KMS-11 (cell line): Measurements from ENCODE around the gene MYO9B.
"Not testable (repeated sequence)": the region's sequence is repeated elsewhere in the genome, so short reads cannot be mapped to it uniquely, and the experiment has no call there.

Source experiments
- H2AFZ ChIP-seq: fragments of 200-600 bp; sonication (generic); 2 replicates; pipeline ENCODE4 v1.6.1; 2016; ENCODE audit warnings: antibody characterized with exemption, mixed run types, low read depth
- H3K27ac ChIP-seq: fragments of 200-600 bp; sonication (generic); 2 replicates; pipeline ENCODE4 v1.6.1; 2016; ENCODE audit warnings: mild to moderate bottlenecking, mixed run types
- H3K27me3 ChIP-seq: fragments of 200-600 bp; sonication (generic); 2 replicates; pipeline ENCODE4 v1.6.1; 2017; ENCODE audit warnings: mild to moderate bottlenecking, low read depth, mixed run types, moderate library complexity; ENCODE audit not compliant: insufficient read depth
- H3K36me3 ChIP-seq: fragments of 200-600 bp; sonication (generic); 2 replicates; pipeline ENCODE4 v1.6.1; 2017; ENCODE audit warnings: mild to moderate bottlenecking, mixed run types; ENCODE audit not compliant: insufficient read depth
- H3K4me1 ChIP-seq: fragments of 200-600 bp; sonication (generic); 2 replicates; pipeline ENCODE4 v1.6.1; 2016; ENCODE audit warnings: mild to moderate bottlenecking, low read depth, mixed run types; ENCODE audit not compliant: poor library complexity, severe bottlenecking
- H3K4me2 ChIP-seq: fragments of 200-600 bp; sonication (generic); 2 replicates; pipeline ENCODE4 v1.7.0; 2016; ENCODE audit warnings: mild to moderate bottlenecking, mixed run types
- H3K4me3 ChIP-seq: fragments of 200-600 bp; sonication (generic); IDR thresholded peaks from 2 replicates; pipeline ENCODE4 v1.6.1; 2017; ENCODE audit warnings: low read depth, low read length, mixed read lengths; ENCODE audit not compliant: insufficient read depth
- H3K79me2 ChIP-seq: fragments of 200-600 bp; sonication (generic); 2 replicates; pipeline ENCODE4 v1.6.1; 2016; ENCODE audit warnings: low read depth, mixed run types; ENCODE audit not compliant: insufficient read depth
- H3K9ac ChIP-seq: fragments of 200-600 bp; sonication (generic); 2 replicates; pipeline ENCODE4 v1.6.1; 2016; ENCODE audit warnings: mild to moderate bottlenecking, mixed run types
- H4K20me1 ChIP-seq: fragments of 200-600 bp; sonication (generic); 2 replicates; pipeline ENCODE4 v1.6.1; 2016; ENCODE audit warnings: mild to moderate bottlenecking, mixed run types; ENCODE audit not compliant: insufficient read depth
- CTCF ChIP-seq: fragments of 200-600 bp; sonication (generic); conservative IDR thresholded peaks from 2 replicates; pipeline ENCODE4 v1.6.1; 2017; ENCODE audit warnings: low read depth, mild to moderate bottlenecking, antibody characterized with exemption, low read length, moderate library complexity, mixed read lengths

The MYO9B gene

GRCh38 chr19:17136021-17136420 lies 60.4 kb downstream of the MYO9B start:
- H3K4me3 ChIP-seq: no peak overlapping the region
- no peak overlapping the region for H3K9ac ChIP-seq
- H3K27me3 ChIP-seq: no peaks in the 10 kb centered on the region
- no peak for TF ChIP-seq CTCF
- no peaks in the 10 kb centered on the region for H3K4me1 ChIP-seq
- no peak overlapping the region for H3K27ac ChIP-seq
- no peak overlapping the region for H3K4me2 ChIP-seq
- H3K36me3 ChIP-seq: no peaks in the 10 kb centered on the region
- no peaks in the 10 kb centered on the region for H3K79me2 ChIP-seq
- H2AFZ ChIP-seq: no peak overlapping the region
- H4K20me1 ChIP-seq: no peaks in the 10 kb centered on the region

GRCh38 chr19:17136617-17137016 lies 61.0 kb downstream of the MYO9B start:
- H3K4me1 ChIP-seq: no peaks in the 10 kb centered on the region
- no peak overlapping the region for H3K4me3 ChIP-seq
- no peak overlapping the region for H2AFZ ChIP-seq
- H4K20me1 ChIP-seq: no peaks in the 10 kb centered on the region
- H3K36me3 ChIP-seq: no peaks in the 10 kb centered on the region
- no peak overlapping the region for H3K4me2 ChIP-seq
- TF ChIP-seq CTCF: no peak
- no peak overlapping the region for H3K9ac ChIP-seq
- no peak overlapping the region for H3K27ac ChIP-seq
- H3K27me3 ChIP-seq: no peaks in the 10 kb centered on the region
- no peaks in the 10 kb centered on the region for H3K79me2 ChIP-seq

- H3K27ac ChIP-seq: no peak overlapping the region
- no peak for TF ChIP-seq CTCF
- H3K4me2 ChIP-seq: no peak overlapping the region
- H3K27me3 ChIP-seq: no peaks in the 10 kb centered on the region
- no peaks in the 10 kb centered on the region for H3K36me3 ChIP-seq
- no peaks in the 10 kb centered on the region for H3K4me1 ChIP-seq
- no peak overlapping the region for H3K9ac ChIP-seq
- no peak overlapping the region for H3K4me3 ChIP-seq
- no peaks in the 10 kb centered on the region for H4K20me1 ChIP-seq
- H3K79me2 ChIP-seq: no peaks in the 10 kb centered on the region
- H2AFZ ChIP-seq: no peak overlapping the region
Observed at GRCh38 chr19:17137417-17137816, 61.8 kb downstream of the MYO9B start.

- H3K9ac ChIP-seq, H3K27ac ChIP-seq, H3K4me3 ChIP-seq, H2AFZ ChIP-seq, H3K79me2 ChIP-seq, H3K4me2 ChIP-seq, H4K20me1 ChIP-seq, H3K4me1 ChIP-seq, H3K27me3 ChIP-seq, H3K36me3 ChIP-seq: not testable (repeated sequence)
Observed at GRCh38 chr19:17138052-17138846, 62.7 kb downstream of the MYO9B start.

GRCh38 chr19:17138937-17139598 lies 63.5 kb downstream of the MYO9B start:
- no peak overlapping the region for H3K27ac ChIP-seq
- H3K9ac ChIP-seq: no peak overlapping the region
- no peaks in the 10 kb centered on the region for H3K27me3 ChIP-seq
- H3K4me1 ChIP-seq: no peaks in the 10 kb centered on the region
- no peak overlapping the region for H2AFZ ChIP-seq
- H4K20me1 ChIP-seq: no peaks in the 10 kb centered on the region
- no peak overlapping the region for H3K4me3 ChIP-seq
- H3K36me3 ChIP-seq: no peaks in the 10 kb centered on the region
- TF ChIP-seq CTCF: no peak
- H3K79me2 ChIP-seq: no peaks in the 10 kb centered on the region
- H3K4me2 ChIP-seq: no peak overlapping the region

GRCh38 chr19:17144771-17145170 lies 69.2 kb downstream of the MYO9B start:
- H3K27me3 ChIP-seq, H2AFZ ChIP-seq, H3K4me1 ChIP-seq, H3K27ac ChIP-seq, H4K20me1 ChIP-seq, H3K9ac ChIP-seq, H3K36me3 ChIP-seq, H3K4me3 ChIP-seq, H3K4me2 ChIP-seq, H3K79me2 ChIP-seq: not testable (repeated sequence)
